HepG2 (cell line): ENCODE results near the gene IQCN. TPM values are rescaled to one million over a fixed set of nuclear protein-coding genes. Genes with fewer than 3 reads are reported as not detected.

Experiments used
- ATM ChIP-seq: fragments of 450-650 bp; IDR thresholded peaks from 2 replicates; pipeline ENCODE4 v1.7.1; 2017; ENCODE audit warnings: mild to moderate bottlenecking, borderline replicate concordance
- CAMTA2 ChIP-seq: sonication (generic); formaldehyde crosslinking; IDR thresholded peaks from 2 replicates; pipeline ENCODE4 v1.4.0; 2020; ENCODE audit warnings: mild to moderate bottlenecking, missing genetic modification reagents, borderline replicate concordance
- FOSL2 ChIP-seq: sonication (generic); formaldehyde crosslinking; IDR thresholded peaks from 2 replicates; pipeline ENCODE4 v1.4.0; 2020; ENCODE audit warnings: missing genetic modification reagents
- GPN1 ChIP-seq: sonication (generic); formaldehyde crosslinking; IDR thresholded peaks from 2 replicates; pipeline ENCODE4 v1.5.1; 2020; ENCODE audit warnings: missing genetic modification reagents, borderline replicate concordance
- KAT2B ChIP-seq: fragments of 150-350 bp; IDR thresholded peaks from 2 replicates; pipeline ENCODE4 v1.6.1; 2014; ENCODE audit warnings: low read depth, low read length, borderline replicate concordance
- KDM5A ChIP-seq: fragments of 200-600 bp; sonication (generic); IDR thresholded peaks from 2 replicates; pipeline ENCODE4 v1.7.0; 2018; ENCODE audit warnings: antibody characterized with exemption, mild to moderate bottlenecking, low read length, borderline replicate concordance
- ZBTB8A ChIP-seq: sonication (generic); formaldehyde crosslinking; IDR thresholded peaks from 2 replicates; pipeline ENCODE4 v1.4.0; 2020; ENCODE audit warnings: mild to moderate bottlenecking, low read depth, missing genetic modification reagents, borderline replicate concordance
- ZFP62 ChIP-seq: sonication (generic); formaldehyde crosslinking; IDR thresholded peaks from 2 replicates; pipeline ENCODE4 v1.4.0; 2020; ENCODE audit warnings: missing genetic modification reagents
- ZKSCAN5 ChIP-seq: sonication (generic); formaldehyde crosslinking; IDR thresholded peaks from 2 replicates; pipeline ENCODE4 v1.5.1; 2020; ENCODE audit warnings: mild to moderate bottlenecking, missing genetic modification reagents
- ZMYM4 ChIP-seq: sonication (generic); formaldehyde crosslinking; IDR thresholded peaks from 2 replicates; pipeline ENCODE4 v1.8.1; 2023; ENCODE audit warnings: mild to moderate bottlenecking, missing genetic modification reagents
- ZNF709 ChIP-seq: sonication (generic); formaldehyde crosslinking; IDR thresholded peaks from 2 replicates; pipeline ENCODE4 v1.5.0; 2020; ENCODE audit warnings: mild to moderate bottlenecking, missing genetic modification reagents
- ZNF782 ChIP-seq: sonication (generic); formaldehyde crosslinking; IDR thresholded peaks from 2 replicates; pipeline ENCODE4 v1.4.0; 2020; ENCODE audit warnings: missing genetic modification reagents, mild to moderate bottlenecking, borderline replicate concordance
- polyA plus RNA-seq, 8 experiments: library from polyadenylated mRNA; depleted of rRNA in 3 of 8; stranded (reverse) in 7 of 8; unstranded in 1 of 8; fragments of >200 nt; fragmentation: Illumina TruSeq in 4 of 8; extraction: Trizol in 4 of 8; gene quantifications; 2 replicates each; pipeline versions ENCODE4 v1.2.1 to v1.2.3, GENCODE V29; 2011 to 2016; ENCODE audit warnings: low read depth in 4 of 8, missing spikeins in 1 of 8, mixed read lengths in 1 of 8; ENCODE audit not compliant: insufficient read depth in 1 of 8
- total RNA-seq, 5 experiments: library from RNA; depleted of rRNA; stranded (reverse); fragments of >200 nt; fragmentation: Illumina TruSeq; extraction: Trizol; gene quantifications; 2 replicates each; pipeline ENCODE4 v1.2.3, GENCODE V29; 2016; ENCODE audit warnings: low read depth in 1 of 5
- TF ChIP-seq, protein P1 (sequence below): IDR thresholded peaks from 2 replicates; pipeline ENCODE4 v1.6.1; 2016
- TF ChIP-seq, protein P2 (sequence below): sonication (generic); formaldehyde crosslinking; IDR thresholded peaks from 2 replicates; pipeline ENCODE4 v1.4.0; 2020; ENCODE audit warnings: missing genetic modification reagents, borderline replicate concordance
- TF ChIP-seq, protein P3 (sequence below): sonication (generic); formaldehyde crosslinking; IDR thresholded peaks from 2 replicates; pipeline ENCODE4 v1.8.0; 2022; ENCODE audit warnings: missing genetic modification reagents, mild to moderate bottlenecking, borderline replicate concordance
- TF ChIP-seq, protein P4 (sequence below): sonication (generic); formaldehyde crosslinking; IDR thresholded peaks from 2 replicates; pipeline ENCODE4 v1.5.0; 2020; ENCODE audit warnings: missing genetic modification reagents
- TF ChIP-seq, protein P5 (sequence below): sonication (generic); formaldehyde crosslinking; IDR thresholded peaks from 2 replicates; pipeline ENCODE4 v1.5.0; 2020; ENCODE audit warnings: mild to moderate bottlenecking, missing genetic modification reagents
- TF ChIP-seq, protein P6 (sequence below): sonication (generic); formaldehyde crosslinking; IDR thresholded peaks from 2 replicates; pipeline ENCODE4 v1.4.0; 2020; ENCODE audit warnings: low read depth, mild to moderate bottlenecking, missing genetic modification reagents

The IQCN gene
- total and polyA plus RNA-seq, 2 of the 13 experiments (the other 11 are each of a cell fraction or from before 2014, with no cell fraction given) = 0.04 to 0.18 TPM

DNA sequence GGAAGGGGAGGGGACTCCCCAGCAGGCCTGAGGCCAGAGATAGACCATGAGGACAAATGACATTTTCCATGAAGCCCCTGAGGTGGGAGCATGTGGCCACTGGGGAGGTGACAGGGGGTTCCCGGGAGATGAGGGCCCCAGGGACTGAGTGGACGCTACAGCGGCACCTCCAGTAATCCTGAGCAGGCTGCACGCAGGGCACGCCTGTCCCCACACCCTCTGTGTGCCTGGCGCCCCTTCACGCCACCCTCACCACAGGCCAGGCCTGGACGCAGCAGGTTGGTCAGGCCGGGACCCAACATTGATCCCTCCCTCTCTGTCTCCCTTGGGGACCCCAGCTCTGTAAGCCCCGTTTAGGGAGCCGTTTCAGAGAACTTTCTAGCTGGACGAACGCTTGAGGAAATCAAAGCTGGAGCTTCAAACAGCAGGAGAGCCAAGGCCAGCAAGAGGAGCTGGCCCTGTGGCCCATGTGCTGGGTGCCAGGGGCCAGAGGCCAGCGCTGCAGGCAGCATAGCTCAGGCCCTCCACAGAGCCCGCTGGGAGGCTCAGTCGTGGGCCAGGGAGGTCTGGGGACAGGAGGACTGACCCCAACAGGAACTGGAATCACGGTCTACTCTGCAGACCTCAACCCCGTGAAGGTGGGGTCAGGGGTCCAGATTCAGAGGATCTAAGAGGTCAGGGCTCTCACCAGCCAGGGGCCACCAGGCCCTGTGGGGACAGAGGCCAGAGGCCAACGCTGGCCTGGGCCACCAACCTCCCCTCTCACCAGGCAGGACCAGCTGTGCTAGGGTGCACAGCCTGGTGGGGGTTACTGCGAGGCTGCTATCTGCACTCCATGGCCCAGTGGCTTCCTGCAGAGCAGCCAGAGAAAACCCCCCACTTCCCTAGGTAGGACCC, 34.0 kb upstream of the IQCN start (continued):
- TF ChIP-seq ZMYM4 (CRISPR knock-in tag) (peak; percentile 33; the same call in 1 of the 2 replicates), ZBTB8A (CRISPR knock-in tag) (no peak), ATM (no peak), KAT2B (no peak), ZKSCAN5 (CRISPR knock-in tag) (no peak), GPN1 (no peak), ZNF709 (no peak), KDM5A (no peak), ZFP62 (CRISPR knock-in tag) (no peak), CAMTA2 (CRISPR knock-in tag) (no peak), FOSL2 (CRISPR knock-in tag) (no peak), ZNF782 (no peak)
- TF ChIP-seq, protein P1, sequence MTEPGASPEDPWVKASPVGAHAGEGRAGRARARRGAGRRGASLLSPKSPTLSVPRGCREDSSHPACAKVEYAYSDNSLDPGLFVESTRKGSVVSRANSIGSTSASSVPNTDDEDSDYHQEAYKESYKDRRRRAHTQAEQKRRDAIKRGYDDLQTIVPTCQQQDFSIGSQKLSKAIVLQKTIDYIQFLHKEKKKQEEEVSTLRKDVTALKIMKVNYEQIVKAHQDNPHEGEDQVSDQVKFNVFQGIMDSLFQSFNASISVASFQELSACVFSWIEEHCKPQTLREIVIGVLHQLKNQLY = no peak
- TF ChIP-seq, protein P2, sequence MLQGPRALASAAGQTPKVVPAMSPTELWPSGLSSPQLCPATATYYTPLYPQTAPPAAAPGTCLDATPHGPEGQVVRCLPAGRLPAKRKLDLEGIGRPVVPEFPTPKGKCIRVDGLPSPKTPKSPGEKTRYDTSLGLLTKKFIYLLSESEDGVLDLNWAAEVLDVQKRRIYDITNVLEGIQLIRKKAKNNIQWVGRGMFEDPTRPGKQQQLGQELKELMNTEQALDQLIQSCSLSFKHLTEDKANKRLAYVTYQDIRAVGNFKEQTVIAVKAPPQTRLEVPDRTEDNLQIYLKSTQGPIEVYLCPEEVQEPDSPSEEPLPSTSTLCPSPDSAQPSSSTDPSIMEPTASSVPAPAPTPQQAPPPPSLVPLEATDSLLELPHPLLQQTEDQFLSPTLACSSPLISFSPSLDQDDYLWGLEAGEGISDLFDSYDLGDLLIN (CRISPR knock-in tag) = no peak
- TF ChIP-seq, protein P3, sequence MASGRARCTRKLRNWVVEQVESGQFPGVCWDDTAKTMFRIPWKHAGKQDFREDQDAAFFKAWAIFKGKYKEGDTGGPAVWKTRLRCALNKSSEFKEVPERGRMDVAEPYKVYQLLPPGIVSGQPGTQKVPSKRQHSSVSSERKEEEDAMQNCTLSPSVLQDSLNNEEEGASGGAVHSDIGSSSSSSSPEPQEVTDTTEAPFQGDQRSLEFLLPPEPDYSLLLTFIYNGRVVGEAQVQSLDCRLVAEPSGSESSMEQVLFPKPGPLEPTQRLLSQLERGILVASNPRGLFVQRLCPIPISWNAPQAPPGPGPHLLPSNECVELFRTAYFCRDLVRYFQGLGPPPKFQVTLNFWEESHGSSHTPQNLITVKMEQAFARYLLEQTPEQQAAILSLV (CRISPR knock-in tag) = no peak
- TF ChIP-seq, protein P4, sequence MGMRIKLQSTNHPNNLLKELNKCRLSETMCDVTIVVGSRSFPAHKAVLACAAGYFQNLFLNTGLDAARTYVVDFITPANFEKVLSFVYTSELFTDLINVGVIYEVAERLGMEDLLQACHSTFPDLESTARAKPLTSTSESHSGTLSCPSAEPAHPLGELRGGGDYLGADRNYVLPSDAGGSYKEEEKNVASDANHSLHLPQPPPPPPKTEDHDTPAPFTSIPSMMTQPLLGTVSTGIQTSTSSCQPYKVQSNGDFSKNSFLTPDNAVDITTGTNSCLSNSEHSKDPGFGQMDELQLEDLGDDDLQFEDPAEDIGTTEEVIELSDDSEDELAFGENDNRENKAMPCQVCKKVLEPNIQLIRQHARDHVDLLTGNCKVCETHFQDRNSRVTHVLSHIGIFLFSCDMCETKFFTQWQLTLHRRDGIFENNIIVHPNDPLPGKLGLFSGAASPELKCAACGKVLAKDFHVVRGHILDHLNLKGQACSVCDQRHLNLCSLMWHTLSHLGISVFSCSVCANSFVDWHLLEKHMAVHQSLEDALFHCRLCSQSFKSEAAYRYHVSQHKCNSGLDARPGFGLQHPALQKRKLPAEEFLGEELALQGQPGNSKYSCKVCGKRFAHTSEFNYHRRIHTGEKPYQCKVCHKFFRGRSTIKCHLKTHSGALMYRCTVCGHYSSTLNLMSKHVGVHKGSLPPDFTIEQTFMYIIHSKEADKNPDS (CRISPR knock-in tag) = no peak
- TF ChIP-seq, protein P5, sequence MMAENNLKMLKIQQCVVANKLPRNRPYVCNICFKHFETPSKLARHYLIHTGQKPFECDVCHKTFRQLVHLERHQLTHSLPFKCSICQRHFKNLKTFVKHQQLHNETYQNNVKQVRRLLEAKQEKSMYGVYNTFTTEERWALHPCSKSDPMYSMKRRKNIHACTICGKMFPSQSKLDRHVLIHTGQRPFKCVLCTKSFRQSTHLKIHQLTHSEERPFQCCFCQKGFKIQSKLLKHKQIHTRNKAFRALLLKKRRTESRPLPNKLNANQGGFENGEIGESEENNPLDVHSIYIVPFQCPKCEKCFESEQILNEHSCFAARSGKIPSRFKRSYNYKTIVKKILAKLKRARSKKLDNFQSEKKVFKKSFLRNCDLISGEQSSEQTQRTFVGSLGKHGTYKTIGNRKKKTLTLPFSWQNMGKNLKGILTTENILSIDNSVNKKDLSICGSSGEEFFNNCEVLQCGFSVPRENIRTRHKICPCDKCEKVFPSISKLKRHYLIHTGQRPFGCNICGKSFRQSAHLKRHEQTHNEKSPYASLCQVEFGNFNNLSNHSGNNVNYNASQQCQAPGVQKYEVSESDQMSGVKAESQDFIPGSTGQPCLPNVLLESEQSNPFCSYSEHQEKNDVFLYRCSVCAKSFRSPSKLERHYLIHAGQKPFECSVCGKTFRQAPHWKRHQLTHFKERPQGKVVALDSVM = no peak
- TF ChIP-seq, protein P6, sequence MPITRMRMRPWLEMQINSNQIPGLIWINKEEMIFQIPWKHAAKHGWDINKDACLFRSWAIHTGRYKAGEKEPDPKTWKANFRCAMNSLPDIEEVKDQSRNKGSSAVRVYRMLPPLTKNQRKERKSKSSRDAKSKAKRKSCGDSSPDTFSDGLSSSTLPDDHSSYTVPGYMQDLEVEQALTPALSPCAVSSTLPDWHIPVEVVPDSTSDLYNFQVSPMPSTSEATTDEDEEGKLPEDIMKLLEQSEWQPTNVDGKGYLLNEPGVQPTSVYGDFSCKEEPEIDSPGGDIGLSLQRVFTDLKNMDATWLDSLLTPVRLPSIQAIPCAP (CRISPR knock-in tag) = no peak
